Kidney epithelial cell (primary cell): ENCODE measurements around the gene CSNK1G3. TPM values are rescaled to one million over a fixed set of nuclear protein-coding genes. Genes with fewer than 3 reads are reported as not detected.

Experiments used
- DNase-seq: peaks from one replicate; pipeline ENCODE4 v3.0.0-alpha.2; 2010; ENCODE audit warnings: low read depth
- H3K27me3 ChIP-seq: 2 replicates; pipeline ENCODE4 v1.6.0; 2011; ENCODE audit warnings: low read length; ENCODE audit not compliant: control insufficient read depth, insufficient read depth
- H3K36me3 ChIP-seq: 2 replicates; pipeline ENCODE4 v1.5.1; 2011; ENCODE audit warnings: low read length; ENCODE audit not compliant: control insufficient read depth, insufficient read depth
- H3K4me3 ChIP-seq: 2 replicates; pipeline ENCODE4 v1.5.1; 2011; ENCODE audit warnings: low read depth, mild to moderate bottlenecking, control low read depth, low read length
- total RNA-seq: library from RNA; depleted of rRNA; stranded (reverse); fragments of >200 nt; gene quantifications from 2 replicates; pipeline ENCODE4 v1.2.3, GENCODE V29; 2015
- TF ChIP-seq, protein P1 (sequence below): IDR thresholded peaks from 2 replicates; pipeline ENCODE4 v1.5.1; 2011; ENCODE audit warnings: mild to moderate bottlenecking, moderate library complexity, low read length, control low read depth, inconsistent platforms; ENCODE audit not compliant: insufficient read depth, poor library complexity, severe bottlenecking

Gene CSNK1G3
- total RNA-seq, 1 donor from 2014 or later, result 65.9 TPM

DNA sequence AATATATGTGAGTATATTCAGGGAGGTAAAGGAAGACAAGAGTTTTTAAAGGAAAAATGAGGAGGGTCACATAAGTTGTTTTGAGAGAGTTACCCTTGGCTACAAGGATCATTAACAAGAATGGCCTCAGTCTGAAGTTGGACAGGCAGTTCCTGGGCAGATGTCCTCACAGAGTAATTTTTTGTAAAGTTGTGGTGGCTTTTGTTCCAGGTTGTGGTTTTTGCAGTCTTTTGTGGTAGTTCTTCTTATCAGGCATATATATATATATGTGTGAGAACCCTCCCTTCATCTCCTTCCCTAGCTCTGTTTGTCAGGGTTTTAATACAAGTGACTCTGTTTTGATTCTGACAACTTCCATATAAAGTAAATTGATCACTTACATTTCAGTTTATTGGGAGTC lies 60.0 kb downstream of the CSNK1G3 start:
- no peaks in the 10 kb centered on the region for H3K36me3 ChIP-seq
- TF ChIP-seq, protein P1, sequence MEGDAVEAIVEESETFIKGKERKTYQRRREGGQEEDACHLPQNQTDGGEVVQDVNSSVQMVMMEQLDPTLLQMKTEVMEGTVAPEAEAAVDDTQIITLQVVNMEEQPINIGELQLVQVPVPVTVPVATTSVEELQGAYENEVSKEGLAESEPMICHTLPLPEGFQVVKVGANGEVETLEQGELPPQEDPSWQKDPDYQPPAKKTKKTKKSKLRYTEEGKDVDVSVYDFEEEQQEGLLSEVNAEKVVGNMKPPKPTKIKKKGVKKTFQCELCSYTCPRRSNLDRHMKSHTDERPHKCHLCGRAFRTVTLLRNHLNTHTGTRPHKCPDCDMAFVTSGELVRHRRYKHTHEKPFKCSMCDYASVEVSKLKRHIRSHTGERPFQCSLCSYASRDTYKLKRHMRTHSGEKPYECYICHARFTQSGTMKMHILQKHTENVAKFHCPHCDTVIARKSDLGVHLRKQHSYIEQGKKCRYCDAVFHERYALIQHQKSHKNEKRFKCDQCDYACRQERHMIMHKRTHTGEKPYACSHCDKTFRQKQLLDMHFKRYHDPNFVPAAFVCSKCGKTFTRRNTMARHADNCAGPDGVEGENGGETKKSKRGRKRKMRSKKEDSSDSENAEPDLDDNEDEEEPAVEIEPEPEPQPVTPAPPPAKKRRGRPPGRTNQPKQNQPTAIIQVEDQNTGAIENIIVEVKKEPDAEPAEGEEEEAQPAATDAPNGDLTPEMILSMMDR, result no peak
- H3K4me3 ChIP-seq, result no peak overlapping the region
- no peak for DNase-seq
- no peaks in the 10 kb centered on the region for H3K27me3 ChIP-seq

- Histone ChIP-seq H3K36me3 (no peaks in the 10 kb centered on the region), H3K4me3 (no peak overlapping the region), H3K27me3 (no peaks in the 10 kb centered on the region)
- DNase-seq, result no peak
- TF ChIP-seq, protein P1, result no peak
These were observed 66.4 kb downstream of the CSNK1G3 start for GRCh38 chr5:123578390-123578789.

DNA sequence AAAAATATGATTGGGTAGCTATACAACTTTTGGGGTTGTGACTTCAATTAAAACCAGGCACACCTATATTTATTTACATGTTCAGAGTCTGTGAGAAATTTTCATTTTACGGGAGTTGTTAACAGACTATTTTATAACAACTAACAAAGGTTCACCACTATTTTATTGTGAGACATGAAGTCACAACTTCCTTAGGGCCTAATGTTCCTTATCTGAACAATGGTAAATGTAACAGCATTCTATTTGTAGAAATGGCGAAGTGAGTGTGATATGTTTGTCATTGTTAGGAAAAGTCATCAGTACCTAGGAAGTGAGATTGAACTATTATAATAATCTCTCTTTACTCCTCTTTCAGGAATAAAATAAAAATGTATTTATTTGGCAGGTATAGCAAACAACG lies 67.4 kb downstream of the CSNK1G3 start:
- no peak for DNase-seq
- Histone ChIP-seq H3K27me3 (no peaks in the 10 kb centered on the region), H3K4me3 (no peak overlapping the region), H3K36me3 (no peaks in the 10 kb centered on the region)
- TF ChIP-seq, protein P1, result no peak

- H3K36me3 ChIP-seq, result no peaks in the 10 kb centered on the region
- DNase-seq, result no peak
- no peak overlapping the region for H3K4me3 ChIP-seq
- TF ChIP-seq, protein P1, result no peak
- no peaks in the 10 kb centered on the region for H3K27me3 ChIP-seq
These were observed 70.7 kb downstream of the CSNK1G3 start for GRCh38 chr5:123582550-123583285.

GRCh38 chr5:123585871-123586270 lies 73.9 kb downstream of the CSNK1G3 start:
- H3K27me3 ChIP-seq, result no peaks in the 10 kb centered on the region
- DNase-seq, result no peak
- TF ChIP-seq, protein P1, result no peak

GRCh38 chr5:123594434-123594833 lies 82.5 kb downstream of the CSNK1G3 start:
- TF ChIP-seq, protein P1, result no peak
- no peaks in the 10 kb centered on the region for H3K27me3 ChIP-seq
- H3K4me3 ChIP-seq, result no peak overlapping the region
- DNase-seq, result no peak
- H3K36me3 ChIP-seq, result no peaks in the 10 kb centered on the region

More at GRCh38 chr5:123585871-123586270, 73.9 kb downstream of the CSNK1G3 start:
- Histone ChIP-seq H3K4me3 (no peak overlapping the region), H3K36me3 (no peaks in the 10 kb centered on the region)
